NCI-H69 (cell line): ENCODE results near the gene PAM.
"Not testable (repeated sequence)": the region's sequence is repeated elsewhere in the genome, so short reads cannot be mapped to it uniquely, and the experiment has no call there.

Experiments
- DNase-seq: peaks from one replicate; lab custom pipeline; 2025; lab: John Stamatoyannopoulos, UW

The PAM gene

GRCh38 chr5:102999621-103000020 lies 244.5 kb downstream of the PAM start:
- DNase-seq = not testable (repeated sequence)

DNA sequence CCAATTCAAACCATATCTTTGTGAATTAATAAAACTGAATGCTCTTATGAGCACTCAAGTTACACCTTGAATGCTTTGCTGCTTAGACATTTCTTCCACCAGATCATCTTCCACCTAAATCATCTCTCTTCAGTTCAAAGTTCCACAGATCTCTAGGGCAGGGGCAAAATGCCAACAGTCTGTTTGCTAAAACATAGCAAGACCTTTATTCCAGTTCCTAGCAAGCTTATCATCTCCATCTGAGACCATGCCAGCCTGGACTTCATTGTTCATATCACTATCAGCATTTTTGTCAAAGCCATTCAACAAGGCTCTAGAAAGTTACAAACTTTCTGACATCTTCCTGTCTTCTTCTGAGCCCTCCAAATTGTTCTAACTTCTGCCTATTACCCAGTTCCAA lies 245.0 kb downstream of the PAM start:
- no peak for DNase-seq

GRCh38 chr5:103003872-103004271 lies 248.8 kb downstream of the PAM start:
- no peak for DNase-seq

DNA sequence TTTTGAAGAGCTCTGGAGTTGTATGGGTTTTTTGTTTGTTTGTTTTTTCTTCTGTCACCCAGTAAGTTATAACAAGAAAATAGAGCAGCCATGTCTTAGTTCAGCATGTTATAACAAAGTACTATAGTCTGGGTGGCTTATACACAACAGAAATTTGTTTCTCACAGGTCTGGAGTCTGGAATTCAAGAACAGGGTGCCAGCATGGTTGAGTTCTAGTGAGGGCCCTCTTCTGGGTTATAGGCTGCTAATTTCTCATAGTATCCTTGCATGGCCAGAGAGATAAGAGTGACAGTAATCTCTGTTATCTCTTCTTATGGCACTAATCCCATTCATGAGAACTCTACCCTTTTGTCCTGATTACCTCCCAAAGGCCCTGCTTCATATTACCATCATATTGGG lies 250.2 kb downstream of the PAM start:
- DNase-seq = no peak

GRCh38 chr5:103006921-103007320 lies 251.8 kb downstream of the PAM start:
- no peak for DNase-seq

DNA sequence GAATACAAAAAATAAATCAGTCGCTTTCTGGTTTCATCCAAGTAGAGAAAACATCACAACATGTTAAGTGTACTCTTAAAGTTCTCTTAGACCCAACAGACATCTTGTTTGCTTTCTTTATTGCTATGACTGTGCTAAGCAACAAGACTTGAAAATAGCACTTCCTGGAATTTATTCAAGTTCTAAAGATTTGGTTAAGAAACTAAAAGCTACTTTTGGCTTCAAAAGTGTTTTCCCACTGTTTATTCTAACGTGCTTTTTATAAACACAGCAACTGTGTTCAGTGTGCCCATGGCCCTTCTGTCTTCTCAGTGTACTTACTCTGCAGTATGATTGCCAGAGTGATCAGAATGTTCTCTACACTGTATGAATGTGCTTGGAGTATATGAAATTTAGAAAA lies 255.1 kb downstream of the PAM start:
- DNase-seq = no peak

- no peak for DNase-seq
Measured at GRCh38 chr5:103013933-103014552, 258.9 kb downstream of the PAM start.

- DNase-seq = no peak
Measured at GRCh38 chr5:103014983-103015382, 259.9 kb downstream of the PAM start.

- no peak for DNase-seq
Measured at GRCh38 chr5:103016167-103016566, 261.1 kb downstream of the PAM start.

GRCh38 chr5:103019804-103020203 lies 264.7 kb downstream of the PAM start:
- no peak for DNase-seq

DNA sequence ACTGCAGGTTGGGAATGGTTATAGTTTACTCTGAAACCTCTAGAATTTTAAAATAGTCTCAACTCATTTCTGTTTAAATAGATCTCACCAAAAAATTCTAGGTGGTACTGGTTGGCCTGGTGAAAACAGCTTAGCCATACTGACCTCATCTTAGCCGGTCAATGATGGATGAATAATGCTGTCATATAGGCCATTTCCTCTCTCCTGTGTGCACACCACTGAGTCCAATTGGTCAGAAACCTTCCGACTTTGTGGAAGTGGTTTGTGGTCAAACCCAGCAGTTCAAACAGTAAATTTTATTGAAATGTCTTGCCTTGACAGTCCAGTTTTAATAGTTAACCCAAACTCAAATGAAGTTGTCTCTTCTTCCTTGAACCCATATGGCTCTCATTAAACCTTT lies 266.2 kb downstream of the PAM start:
- DNase-seq = no peak

- DNase-seq = no peak
Measured at GRCh38 chr5:103027267-103027666, 272.2 kb downstream of the PAM start.

GRCh38 chr5:103031607-103032006 lies 276.5 kb downstream of the PAM start:
- DNase-seq = no peak

- no peak for DNase-seq
Measured at GRCh38 chr5:103033696-103034095, 278.6 kb downstream of the PAM start.

GRCh38 chr5:103034662-103035392 lies 279.7 kb downstream of the PAM start:
- DNase-seq = no peak

DNA sequence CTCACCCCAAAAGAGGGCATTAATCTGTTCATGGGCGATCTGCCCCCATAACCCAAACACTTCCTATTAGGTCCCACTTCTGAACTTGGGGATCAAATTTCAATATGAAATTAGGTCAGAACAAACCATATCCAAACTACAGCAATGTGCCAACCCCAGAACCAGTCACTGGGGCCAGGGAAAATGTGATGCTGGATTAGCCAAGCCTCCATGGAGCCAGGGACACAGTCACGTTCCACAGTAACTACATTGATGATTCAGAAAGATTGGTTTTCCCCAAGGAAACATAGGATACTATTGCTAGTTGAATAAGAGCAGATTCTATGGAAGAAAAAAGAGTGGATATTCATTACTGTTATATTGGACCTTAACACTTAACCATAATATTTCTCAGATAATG lies 280.6 kb downstream of the PAM start:
- no peak for DNase-seq

DNA sequence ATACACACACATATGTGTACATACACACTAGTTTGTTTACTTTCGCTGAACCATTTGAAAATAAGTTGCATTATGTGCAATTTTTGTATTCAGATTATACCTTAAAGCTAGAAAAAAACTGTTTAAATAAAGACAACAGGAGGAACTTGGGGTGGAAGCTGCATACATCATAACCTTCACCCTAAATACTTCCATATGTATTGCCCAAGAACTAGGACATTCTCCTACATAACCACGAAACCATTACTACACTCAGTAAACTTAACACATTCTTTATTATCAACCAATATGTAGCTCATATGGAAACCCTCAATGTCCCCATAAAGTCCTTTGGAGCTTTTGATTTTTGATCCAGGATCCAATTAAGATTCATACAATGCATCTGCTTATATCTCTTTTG lies 281.5 kb downstream of the PAM start:
- DNase-seq = no peak

GRCh38 chr5:103037673-103038455 lies 282.8 kb downstream of the PAM start:
- DNase-seq = peak; percentile 21

GRCh38 chr5:103041071-103041676 lies 286.1 kb downstream of the PAM start:
- peak; percentile 76 for DNase-seq

GRCh38 chr5:103046706-103047105 lies 291.6 kb downstream of the PAM start:
- not testable (repeated sequence) for DNase-seq

DNA sequence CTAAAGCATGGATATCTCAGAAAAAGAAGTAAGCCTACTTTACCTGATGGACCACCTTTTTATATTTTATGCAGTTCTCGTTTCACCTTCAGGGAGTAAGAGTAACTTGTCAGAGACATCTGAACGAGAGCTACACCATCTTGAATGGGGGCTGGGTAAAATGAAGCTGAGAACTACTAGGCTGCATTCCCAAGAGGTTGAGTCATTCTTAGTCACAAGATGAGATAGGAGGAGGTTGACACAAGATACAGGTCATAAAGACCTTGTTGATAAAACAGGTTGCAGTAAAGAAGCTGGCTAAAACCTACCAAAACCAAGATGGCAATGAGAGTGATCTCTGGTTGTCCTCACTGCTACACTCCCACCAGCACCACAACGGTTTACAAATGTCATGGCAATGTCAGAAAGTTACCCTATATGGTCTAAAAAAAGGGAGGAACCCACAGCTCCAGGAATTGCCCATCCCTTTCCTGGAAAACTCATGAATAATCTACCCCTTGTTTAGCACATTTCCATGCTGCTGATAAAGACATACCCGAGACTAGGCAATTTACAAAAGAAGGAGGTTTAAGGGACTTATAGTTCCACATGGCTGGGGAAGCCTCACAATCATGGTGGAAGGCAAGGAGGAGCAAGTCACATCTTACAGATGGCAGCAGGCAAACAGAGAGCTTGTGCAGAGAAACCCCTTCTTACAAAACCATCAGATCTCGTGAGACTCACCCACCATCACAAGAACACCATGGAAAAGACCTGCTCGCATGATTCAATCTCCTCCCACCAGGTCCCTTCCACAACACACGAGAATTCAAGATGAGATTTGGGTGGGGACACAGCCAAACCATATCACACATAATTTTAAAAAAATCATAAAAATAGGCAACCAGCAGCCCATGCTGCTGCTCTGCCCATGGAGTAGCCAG lies 302.4 kb downstream of the PAM start:
- no peak for DNase-seq

DNA sequence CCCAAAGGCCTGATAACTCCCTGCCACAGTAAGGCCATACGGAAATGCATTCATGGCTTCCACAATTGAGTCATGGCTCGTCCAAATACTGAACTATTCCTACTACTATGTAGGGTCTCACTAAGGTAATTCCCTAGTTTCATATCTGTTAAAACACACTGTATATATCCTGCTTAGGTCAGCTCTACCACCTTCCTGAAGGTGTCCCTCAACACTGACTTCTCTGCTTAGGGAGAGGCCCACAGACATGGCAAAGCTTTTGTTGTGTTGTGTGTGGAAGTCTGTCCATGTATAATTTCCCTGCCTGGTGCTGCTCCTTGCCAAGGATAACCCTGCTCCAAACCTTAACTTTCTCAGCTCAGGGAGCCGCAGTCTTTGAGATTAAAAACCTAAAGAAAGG lies 304.4 kb downstream of the PAM start:
- no peak for DNase-seq
